GM18861 (cell line): Measurements from ENCODE around the gene TMC8.
"Not testable (repeated sequence)": the region's sequence is repeated elsewhere in the genome, so short reads cannot be mapped to it uniquely, and the experiment has no call there.

Experiments used
- ATAC-seq: cut with Tn5 transposase; IDR thresholded peaks from one replicate; pipeline ENCODE4 v1.9.1; 2021; ENCODE audit not compliant: unreplicated experiment

Gene TMC8

DNA sequence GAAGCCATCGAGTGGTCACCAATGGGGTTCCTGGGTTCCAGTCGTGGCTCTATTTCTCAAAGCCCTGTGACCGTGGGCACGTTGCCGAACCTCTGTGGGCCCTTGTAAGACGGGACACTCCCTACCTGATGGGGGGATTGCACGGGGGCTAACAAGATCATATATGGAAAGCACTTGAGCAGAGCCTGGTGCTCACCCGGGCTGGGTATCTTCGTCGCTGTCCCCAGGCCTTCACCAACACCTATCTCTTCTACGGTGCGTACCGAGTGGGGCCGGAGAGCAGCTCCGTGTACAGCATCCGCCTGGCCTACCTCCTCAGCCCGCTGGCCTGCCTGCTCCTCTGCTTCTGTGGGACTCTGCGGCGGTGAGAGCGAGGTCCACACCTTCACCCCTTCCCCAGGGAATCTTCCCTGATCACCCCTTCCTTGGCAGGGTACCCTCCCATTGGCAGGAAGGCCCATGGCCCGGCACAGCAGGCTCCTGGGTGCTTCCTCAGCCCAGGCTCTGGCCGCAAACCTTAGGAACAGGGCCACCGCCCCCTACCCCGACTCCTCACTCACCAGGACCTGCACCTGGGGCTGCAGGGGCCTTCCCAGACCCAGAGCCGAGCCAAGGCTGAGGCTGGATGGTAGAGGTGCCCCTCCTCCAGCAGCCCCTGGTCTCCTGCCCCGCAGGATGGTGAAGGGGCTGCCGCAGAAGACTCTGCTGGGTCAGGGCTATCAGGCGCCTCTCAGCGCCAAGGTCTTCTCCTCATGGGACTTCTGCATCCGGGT is 2.8 kb downstream of the TMC8 start:
- ATAC-seq = no peak

DNA sequence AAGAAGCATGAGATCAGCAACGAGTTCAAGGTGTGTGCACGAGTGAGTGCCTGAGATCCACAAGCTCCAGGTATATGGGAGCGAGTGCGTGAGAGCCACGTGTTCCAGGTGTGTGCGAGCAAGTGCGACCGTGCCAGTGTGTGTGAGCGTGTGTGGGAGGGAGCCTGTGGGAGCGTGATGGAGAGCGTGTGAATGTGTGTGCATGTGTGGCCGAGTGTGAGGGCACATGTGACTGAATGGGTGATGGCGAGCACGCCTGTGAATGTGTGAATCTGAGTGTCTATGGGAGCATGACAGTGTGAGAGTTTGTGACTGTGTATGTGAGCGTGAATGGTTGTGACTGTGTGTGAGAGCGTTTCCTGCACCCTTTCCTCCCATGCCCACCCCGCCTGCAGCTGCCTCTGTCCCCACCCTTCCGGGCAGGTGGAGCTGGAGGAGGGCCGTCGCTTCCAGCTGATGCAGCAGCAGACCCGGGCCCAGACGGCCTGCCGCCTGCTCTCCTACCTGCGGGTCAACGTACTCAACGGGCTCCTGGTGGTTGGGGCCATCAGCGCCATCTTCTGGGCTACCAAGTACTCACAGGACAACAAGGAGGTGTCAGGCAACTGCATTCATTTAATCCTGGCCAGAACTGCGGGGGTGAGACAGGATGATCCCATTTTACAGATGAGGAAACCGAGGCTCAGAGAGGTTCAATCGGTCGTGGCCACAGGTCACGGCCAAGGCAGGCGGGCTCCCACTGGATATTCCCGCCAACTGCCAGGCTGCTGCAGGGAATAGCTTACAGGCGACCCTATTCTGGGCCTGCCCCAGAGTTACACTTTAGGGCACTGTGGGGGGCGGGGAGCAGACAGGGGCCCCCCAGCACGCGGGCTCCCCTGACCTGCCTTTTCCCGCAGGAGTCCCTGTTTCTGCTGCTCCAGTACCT is 3.7 kb downstream of the TMC8 start:
- no peak for ATAC-seq

DNA sequence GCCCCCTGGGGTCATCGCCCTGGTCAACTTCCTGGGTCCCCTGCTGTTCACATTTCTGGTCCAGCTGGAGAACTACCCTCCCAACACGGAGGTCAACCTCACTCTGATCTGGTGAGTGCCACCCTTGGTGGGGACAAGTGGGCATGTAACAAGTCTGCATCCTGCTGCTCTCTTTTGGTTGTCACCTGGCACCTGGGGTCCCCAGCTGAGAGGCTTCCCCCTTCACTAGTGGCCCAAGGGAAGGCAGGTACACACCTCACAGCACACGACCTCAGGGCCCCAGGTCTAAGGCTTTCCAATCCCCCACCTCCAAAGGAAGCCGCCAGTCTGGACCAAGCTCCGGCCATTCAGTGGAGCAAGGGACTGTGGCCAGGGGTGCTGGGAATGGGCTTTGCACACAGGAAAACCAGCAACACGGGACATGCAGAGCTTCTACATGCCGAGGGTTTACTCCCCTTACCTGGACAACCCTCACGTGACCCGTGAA is 4.4 kb downstream of the TMC8 start:
- no peak for ATAC-seq

DNA sequence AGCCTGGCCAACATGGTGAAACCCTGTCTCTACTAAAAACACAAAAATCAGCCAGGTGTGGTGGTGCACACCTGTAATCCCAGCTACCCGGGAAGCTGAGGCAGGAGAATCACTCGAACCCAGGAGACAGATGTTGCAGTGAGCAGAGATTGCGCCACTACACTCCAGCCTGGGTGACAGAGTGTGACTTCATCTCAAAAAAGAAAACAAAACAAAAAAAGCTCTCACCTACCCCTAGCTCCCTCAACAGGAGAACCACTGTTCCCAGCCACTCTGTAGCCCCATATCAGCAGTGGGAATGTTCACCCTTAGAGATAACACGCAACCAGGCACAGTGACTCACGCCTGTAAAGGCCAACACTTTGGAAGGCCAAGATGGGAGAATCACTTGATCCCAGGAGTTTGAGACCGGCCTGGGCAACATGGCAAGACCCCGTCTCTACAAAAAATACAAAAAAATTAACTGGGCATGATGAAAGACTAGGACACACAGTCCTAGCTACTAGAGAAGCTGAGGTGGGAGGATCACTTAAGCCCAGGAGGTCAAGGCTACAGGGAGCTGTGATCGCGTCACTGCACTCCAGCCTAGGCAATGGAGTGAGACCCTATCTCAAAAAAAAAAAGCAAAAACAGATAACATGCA is 5.4 kb downstream of the TMC8 start:
- no peak for ATAC-seq

DNA sequence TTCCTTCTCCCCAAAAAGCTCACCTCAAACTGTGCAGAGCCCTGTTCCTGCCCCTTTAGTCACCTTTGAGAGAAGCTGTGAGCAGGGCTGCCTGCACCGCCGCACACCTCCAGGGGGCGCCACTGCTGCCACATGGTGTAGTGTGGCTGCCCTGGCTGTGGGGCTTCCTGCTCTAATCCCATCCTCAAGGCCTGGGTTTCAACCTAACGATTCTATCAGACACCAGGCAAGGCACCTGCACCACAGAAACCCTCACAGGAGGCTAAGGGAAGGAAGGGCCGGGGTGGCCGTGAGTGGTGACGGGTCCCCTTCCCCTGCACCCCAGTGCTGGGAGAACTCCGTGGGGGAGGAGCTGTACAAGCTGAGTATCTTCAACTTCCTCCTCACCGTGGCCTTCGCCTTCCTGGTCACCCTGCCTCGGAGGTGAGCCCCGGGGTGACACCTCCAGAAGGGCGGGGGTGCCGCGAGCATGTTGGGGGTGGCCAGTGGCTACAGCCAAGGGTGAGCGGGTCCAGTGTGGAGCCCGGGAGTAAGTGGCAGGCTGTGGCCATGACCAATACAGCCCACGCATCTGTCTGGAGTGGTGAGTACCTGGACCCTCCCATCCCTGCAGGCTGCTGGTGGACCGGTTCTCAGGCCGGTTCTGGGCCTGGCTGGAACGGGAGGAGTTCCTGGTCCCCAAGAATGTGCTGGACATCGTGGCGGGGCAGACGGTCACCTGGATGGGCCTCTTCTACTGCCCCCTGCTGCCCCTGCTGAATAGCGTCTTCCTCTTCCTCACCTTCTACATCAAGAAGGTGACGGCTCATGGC is 7.0 kb downstream of the TMC8 start:
- ATAC-seq = no peak

DNA sequence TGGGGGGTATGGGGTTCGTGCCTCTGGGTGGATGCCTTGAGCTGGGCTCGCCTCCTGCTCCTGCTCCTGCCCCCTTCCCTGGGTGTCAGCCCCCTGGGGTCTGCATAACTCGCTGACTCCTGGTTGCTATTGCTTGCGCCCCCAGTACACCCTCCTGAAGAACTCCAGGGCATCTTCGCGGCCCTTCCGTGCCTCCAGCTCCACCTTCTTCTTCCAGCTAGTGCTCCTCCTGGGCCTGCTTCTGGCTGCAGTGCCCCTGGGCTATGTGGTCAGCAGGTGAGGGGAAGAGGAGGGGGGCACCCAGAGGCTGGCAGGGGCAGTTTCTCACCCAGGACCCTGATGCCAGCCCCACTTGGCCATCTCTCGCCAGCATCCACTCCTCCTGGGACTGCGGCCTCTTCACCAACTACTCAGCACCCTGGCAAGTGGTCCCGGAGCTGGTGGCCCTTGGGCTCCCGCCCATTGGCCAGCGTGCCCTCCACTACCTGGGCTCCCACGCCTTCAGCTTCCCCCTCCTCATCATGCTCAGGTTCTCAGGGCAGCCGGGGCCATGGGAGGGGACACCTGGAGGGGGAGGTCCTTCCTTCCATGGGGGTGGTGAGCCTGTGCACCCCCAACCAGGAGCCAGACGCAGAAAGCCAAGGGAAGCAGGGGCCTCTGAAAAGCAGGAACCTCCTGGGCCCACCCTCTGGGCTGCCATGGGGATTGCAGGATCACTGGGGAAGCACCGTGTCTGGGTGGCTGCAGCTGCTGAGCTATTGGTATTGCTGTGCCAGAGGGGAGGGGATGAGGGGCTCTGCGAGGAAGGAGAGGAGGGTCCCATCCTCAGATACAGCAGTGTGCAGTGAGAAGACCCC is 7.9 kb downstream of the TMC8 start:
- no peak for ATAC-seq

DNA sequence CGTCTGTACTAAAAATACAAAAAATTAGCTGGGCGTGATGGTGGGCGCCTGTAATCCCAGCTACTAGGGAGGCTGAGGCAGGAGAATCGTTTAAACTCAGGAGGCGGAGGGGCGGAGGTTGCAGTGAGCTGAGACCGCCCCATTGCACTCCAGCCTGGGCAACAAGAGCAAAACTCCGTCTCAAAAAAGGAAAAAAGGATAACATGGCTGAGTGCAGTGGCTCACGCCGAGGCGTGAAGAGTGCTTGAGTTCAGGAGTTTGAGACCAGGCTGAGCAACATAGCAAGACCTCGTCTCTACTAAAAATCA is 9.2 kb downstream of the TMC8 start:
- not testable (repeated sequence) for ATAC-seq

DNA sequence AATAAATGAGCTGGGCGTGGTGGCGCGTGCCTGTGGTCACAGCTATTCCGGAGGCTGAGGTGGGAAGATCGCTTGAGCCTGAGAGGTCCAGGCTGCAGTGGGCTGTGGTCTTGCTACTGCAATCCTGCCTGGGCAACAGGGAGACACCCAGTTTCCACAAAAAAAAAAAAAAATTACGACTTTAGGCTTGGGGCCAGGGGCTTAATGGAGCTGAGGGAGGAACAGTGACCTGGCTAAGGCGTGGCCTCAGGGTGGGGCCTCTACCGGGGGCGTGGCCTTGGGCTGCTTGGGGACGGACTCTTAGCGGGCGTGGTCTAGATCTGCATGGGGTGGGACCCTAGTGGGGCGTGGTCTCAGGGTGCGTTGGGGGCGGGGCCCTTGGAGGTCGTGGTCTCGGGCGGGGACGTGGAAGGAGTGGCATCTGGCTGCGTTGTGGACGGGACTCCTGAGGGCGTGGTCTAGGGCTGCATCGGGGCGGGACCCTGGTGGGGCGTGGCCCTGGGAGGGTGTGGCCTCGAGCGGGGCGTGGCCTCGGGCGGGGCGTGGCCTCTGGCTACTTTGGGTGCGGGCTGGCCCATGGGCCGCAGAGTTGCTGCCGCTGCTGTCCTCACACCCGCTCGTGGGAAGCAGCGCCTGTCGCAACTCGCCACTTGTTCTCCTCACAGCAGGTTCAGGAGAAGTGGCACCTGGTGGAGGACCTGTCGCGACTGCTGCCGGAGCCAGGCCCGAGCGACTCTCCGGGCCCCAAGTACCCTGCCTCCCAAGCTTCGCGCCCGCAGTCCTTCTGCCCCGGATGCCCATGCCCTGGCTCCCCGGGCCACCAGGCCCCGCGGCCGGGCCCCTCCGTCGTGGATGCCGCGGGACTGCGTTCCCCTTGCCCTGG is 9.8 kb downstream of the TMC8 start:
- peak; percentile 60 for ATAC-seq

DNA sequence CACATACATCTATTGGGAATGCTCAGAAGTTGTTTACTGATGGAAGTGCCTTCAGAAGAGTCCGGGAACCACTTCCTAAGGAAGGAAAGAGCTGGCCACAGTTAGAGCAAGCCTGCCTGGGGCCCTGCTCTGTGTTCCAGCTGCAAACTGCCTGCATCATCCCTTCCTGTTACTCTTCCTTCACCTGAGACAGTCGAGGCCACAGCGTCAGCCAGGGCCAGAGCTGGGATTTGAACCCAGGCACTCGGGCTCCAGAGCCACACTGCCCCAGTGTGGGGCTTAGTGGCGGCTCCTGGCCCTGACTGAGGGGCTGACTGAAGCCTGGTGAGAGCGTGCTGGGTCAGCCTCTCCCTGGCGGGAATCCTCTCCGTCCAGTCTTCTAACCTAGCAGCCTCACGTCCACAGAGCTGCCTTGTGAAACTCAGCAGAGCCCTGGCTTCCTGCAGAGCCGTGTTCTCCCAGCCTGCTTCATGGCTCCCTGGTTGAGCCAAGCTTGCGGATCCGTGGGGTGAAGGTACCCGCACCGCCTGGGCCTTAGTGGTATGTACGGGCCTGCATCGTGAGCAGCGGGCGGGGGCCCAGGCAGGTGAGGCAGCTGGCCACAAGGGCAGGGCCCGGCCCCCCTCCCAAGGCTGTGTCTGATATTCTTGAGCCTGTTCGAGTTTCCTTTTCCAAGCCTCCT is 11.0 kb downstream of the TMC8 start:
- no peak for ATAC-seq

DNA sequence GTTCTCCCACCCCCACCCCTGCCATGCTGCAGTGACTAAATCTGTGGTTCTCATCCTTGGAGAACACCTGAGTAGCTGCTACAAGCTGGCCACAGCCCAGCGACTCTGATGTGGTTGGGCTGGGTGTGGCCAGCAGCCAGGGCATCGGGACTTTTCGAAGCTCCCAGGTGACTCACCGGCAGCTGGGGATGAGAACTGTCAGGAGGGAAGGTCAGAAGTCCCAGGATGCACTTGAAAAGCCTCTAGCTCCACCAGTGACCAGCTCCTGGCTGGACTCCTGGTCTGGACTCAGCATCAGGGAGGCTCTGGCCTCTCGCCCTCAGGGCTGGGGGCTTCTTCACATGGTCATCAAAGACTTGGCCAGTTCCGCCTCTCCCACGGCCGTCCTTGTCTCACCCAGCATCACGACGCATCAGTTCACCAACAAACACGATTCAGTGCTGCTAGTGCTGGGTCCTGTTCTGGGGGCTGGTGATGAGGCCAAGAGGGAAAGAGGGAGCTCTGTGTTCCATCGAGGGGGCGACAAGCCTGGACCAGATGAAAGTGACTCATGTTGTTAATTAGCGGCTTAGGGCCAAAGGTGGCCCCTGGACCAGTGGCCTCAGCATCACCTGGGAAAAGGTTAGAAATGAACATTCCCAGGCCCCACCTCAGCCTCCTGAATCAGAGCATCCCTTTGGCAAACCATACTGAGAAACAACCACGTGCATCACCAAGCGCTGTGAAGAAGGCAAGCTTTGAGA is 11.7 kb downstream of the TMC8 start:
- ATAC-seq = no peak

DNA sequence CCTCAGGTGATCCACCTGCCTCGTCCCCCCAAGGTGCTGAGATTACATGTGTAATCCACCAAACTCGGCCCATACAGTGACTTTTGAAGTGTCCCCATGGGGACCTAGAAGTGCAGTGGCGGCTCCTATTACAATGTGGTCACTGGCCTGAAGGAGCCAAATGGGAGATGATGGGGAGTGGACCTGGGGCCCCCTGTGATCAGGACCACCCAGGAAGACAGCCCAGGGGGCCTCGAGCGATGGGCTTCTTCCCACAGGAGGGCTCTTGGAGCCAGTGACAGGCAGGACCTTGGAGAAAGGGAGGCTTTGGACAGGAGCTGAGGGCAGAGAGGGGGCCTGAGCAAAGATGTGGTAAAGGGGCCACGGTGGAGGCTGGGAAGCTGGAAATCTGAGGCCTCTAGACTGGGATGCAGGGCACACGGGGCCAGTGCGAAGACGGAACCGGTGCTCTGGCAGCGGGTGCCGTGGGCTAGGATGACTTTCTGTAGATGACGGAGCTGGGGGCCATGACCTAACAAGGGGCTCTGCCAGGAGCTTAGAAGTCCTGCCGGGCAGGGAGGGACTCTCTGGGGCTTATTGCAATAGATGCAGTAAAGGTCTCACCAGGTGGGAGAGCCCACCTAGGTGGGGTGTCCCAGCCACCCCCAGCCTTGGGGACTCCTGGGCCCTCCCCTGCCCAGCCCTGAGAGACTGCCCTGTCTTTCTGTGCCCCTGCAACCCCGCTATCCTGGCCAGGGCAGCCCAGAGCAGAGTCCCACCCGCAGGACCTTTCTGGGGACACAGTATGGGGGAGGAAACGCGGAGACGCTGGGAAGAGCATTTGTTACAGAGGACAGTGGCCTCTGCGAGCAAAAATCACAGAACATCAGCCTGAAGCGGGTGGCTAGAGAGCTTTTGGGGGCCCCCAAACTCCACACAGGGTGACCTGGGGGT is 12.9 kb downstream of the TMC8 start:
- ATAC-seq = no peak

DNA sequence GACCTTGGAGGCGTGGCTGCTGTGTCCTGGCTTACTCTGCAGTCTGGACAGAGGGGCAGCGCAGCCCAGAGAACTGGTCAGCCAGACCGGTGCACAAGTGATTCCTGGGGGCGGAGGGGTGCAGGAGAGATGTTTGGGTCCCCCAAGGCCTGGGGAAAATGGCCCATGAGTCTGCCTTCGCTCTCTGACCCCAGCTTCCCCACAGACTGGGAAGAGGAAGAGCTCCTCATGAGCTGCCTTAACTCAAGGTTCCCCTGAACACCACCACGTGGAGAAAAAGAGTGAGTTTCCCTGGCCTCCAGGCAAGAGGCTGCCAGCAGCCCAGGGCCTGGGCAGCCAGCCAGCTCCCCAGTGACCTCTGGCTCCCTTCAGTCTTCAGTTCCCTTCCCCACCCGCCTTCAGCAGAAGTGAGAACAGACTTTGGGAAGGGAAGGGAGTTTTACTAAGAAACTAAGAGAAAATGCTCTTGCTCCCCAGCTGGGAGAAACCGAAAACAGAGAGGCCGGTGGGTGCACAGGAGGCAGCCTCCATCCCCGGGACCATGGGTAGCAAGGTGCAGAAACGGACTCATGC is 13.7 kb downstream of the TMC8 start:
- no peak for ATAC-seq

DNA sequence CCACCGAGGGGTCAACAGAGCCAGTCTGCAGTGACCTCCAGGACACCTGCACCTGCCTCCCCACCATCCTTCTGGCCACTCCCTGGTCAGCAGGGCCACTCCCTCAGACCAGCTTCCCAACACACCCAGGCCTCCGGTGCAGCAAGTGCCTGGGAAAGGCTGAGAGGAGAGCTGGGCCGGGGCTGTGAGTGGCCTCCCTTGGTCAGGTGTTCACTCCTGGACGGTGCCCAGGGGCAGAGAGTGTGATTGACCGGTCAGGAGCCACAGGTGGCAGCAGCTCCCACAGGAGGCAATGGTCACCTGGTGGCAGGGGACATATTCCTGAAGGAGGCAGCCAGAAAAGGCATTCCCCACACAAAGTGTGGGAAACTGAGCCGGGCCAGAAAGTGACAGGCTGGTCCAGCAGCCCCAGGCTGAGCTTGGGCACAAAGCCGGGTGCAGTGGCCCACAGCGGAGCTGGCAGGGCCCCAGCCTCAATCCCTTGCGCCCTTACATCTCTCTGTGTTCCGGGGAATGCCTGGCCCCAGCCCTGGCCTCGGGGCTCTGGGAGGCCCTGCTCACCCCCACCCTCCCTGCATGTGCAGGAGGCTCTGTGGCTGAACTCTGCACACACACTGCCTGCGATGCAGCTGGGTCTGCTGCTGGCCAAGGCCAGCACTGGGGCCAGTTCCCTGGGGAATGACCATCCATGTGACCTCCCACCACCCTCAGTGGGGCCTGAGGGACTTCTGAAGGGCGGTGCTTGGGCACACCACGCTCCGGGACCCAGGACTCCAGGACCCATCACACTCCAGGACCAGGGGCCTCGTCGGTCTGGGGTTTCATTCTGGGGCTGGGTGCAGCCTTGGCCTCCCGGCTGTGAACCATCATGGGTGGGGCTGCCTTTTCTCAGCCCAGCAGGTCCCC is 14.4 kb downstream of the TMC8 start:
- ATAC-seq = no peak

DNA sequence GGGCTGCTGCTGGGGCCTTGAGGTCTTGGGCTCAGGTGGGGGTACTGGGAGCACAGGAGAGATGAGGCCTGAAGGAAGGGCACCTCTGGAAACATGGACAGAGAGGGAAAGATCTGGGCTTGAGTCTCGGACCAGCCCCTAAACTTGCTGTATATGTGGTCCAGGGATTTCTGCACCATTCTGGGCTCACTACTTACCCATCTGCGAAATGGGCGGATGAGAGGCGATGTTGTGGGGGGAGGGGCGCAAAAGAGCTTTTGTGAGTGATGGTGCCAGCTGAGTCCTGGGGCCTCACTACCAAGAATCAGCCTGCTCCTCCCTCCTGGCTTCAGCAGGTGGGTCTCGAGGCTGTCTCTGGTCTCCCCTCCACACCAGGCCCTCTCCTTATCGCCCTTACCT is 15.9 kb downstream of the TMC8 start:
- no peak for ATAC-seq

DNA sequence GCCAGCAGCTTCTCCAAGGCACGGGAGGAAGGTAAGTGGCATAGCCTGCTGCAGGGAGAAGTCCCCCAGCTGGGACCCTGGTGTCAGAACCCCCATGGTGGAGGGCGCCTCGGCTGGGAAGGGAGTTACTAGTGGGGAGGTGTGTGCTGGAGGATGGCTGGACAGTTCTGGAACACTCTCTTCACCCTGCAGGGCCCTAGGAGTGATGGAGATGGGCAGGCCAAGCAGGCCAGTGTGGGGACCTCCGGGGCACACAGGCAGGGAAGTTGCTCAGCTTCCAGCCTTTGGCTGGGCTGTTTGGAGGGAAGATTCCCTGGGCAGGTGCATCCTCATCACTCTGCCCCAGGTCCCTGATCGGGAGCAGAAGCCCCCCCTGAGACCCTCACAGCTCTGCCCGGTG is 16.3 kb downstream of the TMC8 start:
- ATAC-seq = no peak
